Loucy (cell line): ENCODE results near the gene TBCB.

ENCODE experiments used
- EZH2phosphoT487 ChIP-seq: fragments of 200-600 bp; IDR thresholded peaks from 2 replicates; pipeline ENCODE4 v1.6.1; 2018; ENCODE audit warnings: antibody characterized with exemption, mild to moderate bottlenecking, moderate library complexity, borderline replicate concordance
- TF ChIP-seq, protein P1 (sequence below): fragments of 200-600 bp; sonication (generic); conservative IDR thresholded peaks from 2 replicates; pipeline ENCODE4 v1.5.1; 2014; ENCODE audit warnings: mild to moderate bottlenecking, antibody characterized with exemption, low read length

DNA sequence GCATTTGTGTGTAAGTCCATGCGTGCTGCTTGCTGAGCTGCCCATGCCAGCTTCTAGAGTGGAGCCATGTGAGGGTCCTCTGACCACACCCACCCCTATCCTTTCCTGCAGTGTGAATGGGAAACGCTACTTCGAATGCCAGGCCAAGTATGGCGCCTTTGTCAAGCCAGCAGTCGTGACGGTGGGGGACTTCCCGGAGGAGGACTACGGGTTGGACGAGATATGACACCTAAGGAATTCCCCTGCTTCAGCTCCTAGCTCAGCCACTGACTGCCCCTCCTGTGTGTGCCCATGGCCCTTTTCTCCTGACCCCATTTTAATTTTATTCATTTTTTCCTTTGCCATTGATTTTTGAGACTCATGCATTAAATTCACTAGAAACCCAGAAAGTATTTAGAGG is 10.3 kb downstream of the TBCB start:
- no peak for TF ChIP-seq EZH2phosphoT487
- TF ChIP-seq, protein P1, sequence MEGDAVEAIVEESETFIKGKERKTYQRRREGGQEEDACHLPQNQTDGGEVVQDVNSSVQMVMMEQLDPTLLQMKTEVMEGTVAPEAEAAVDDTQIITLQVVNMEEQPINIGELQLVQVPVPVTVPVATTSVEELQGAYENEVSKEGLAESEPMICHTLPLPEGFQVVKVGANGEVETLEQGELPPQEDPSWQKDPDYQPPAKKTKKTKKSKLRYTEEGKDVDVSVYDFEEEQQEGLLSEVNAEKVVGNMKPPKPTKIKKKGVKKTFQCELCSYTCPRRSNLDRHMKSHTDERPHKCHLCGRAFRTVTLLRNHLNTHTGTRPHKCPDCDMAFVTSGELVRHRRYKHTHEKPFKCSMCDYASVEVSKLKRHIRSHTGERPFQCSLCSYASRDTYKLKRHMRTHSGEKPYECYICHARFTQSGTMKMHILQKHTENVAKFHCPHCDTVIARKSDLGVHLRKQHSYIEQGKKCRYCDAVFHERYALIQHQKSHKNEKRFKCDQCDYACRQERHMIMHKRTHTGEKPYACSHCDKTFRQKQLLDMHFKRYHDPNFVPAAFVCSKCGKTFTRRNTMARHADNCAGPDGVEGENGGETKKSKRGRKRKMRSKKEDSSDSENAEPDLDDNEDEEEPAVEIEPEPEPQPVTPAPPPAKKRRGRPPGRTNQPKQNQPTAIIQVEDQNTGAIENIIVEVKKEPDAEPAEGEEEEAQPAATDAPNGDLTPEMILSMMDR = no peak
